K562 (cell line): ENCODE data around the gene ACOT4. TPM values are rescaled to one million over a fixed set of nuclear protein-coding genes. Genes with fewer than 3 reads are reported as not detected.

Source experiments
- ATF3 ChIP-seq, 2 experiments: fragments of 450-650 bp in 1 of 2; sonication (generic) in 1 of 2; formaldehyde crosslinking in 1 of 2; IDR thresholded peaks in 1 of 2; conservative IDR thresholded peaks in 1 of 2; 2 replicates each; pipeline versions ENCODE4 v1.6.1 to v1.8.1; 2016 to 2023; ENCODE audit warnings: mild to moderate bottlenecking in 2 of 2, moderate library complexity in 2 of 2, inconsistent platforms in 1 of 2, missing genetic modification reagents in 1 of 2
- CREBBP ChIP-seq: IDR thresholded peaks from one replicate; pipeline ENCODE4 v1.6.1; 2012; ENCODE audit warnings: low read depth, mild to moderate bottlenecking, control low read depth, inconsistent platforms, low read length
- HMGN3 ChIP-seq: IDR thresholded peaks from 2 replicates; pipeline ENCODE4 v1.6.1; 2011; ENCODE audit warnings: borderline replicate concordance, low read depth, mild to moderate bottlenecking, mixed read lengths, low read length; ENCODE audit not compliant: insufficient read length; ENCODE audit errors: extremely low read depth
- MEIS2 ChIP-seq: fragments of 450-650 bp; IDR thresholded peaks from 2 replicates; pipeline ENCODE4 v1.6.1; 2014; ENCODE audit warnings: mild to moderate bottlenecking; ENCODE audit not compliant: partially characterized antibody
- MNT ChIP-seq, 2 experiments: fragments of 450-650 bp; conservative IDR thresholded peaks; 2 replicates each; pipeline ENCODE4 v1.6.1; 2017; ENCODE audit warnings: mild to moderate bottlenecking in 2 of 2, moderate library complexity in 2 of 2
- NR0B1 ChIP-seq: fragments of 450-650 bp; IDR thresholded peaks from one replicate; pipeline ENCODE4 v1.6.1; 2018; ENCODE audit warnings: mild to moderate bottlenecking, moderate library complexity; ENCODE audit not compliant: partially characterized antibody
- PML ChIP-seq: IDR thresholded peaks from 2 replicates; pipeline ENCODE4 v1.6.1; 2012; ENCODE audit warnings: low read length, inconsistent platforms
- RERE ChIP-seq: sonication (generic); formaldehyde crosslinking; IDR thresholded peaks from 2 replicates; pipeline ENCODE4 v1.8.0; 2023; ENCODE audit warnings: missing genetic modification reagents, mild to moderate bottlenecking, borderline replicate concordance
- SMAD1 ChIP-seq: fragments of 150-350 bp; IDR thresholded peaks from 2 replicates; pipeline ENCODE4 v1.6.1; 2014; ENCODE audit warnings: low read length, low read depth; ENCODE audit not compliant: partially characterized antibody
- SMAD3 ChIP-seq: fragments of 450-650 bp; formaldehyde crosslinking; conservative IDR thresholded peaks from 2 replicates; pipeline ENCODE4 v1.4.0; 2020; ENCODE audit warnings: mild to moderate bottlenecking
- SP2 ChIP-seq: IDR thresholded peaks from 2 replicates; pipeline ENCODE4 v1.6.1; 2011; ENCODE audit warnings: mild to moderate bottlenecking, low read depth, low read length, moderate library complexity; ENCODE audit not compliant: poor library complexity, severe bottlenecking; ENCODE audit errors: extremely low read depth
- VEZF1 ChIP-seq: fragments of 200-800 bp; sonication (Bioruptor generic); IDR thresholded peaks from 2 replicates; pipeline ENCODE4 v1.6.1; 2017; ENCODE audit warnings: missing genetic modification characterization, missing compliant biosample characterization
- XRCC3 ChIP-seq: fragments of 450-650 bp; IDR thresholded peaks from 2 replicates; pipeline ENCODE4 v1.6.1; 2017; ENCODE audit warnings: mild to moderate bottlenecking, moderate library complexity
- polyA plus RNA-seq, 8 experiments: library from polyadenylated mRNA; depleted of rRNA in 4 of 8; stranded (reverse) in 5 of 8; unstranded in 3 of 8; fragments of >200 nt; fragmentation: Nextera tagmentation in 2 of 8; fragmentation: Illumina TruSeq in 1 of 8; extraction: Ambion mirVana in 2 of 8; extraction: Trizol in 1 of 8; gene quantifications; 2 replicates each; pipeline versions ENCODE4 v1.2.1 to v1.2.3, GENCODE V29; 2011 to 2014; ENCODE audit warnings: inconsistent platforms in 1 of 8, missing spikeins in 1 of 8
- total RNA-seq, 7 experiments: library from RNA; depleted of rRNA in 6 of 7; stranded (reverse); fragments of >200 nt in 6 of 7; fragmentation: Illumina TruSeq in 2 of 7; extraction: Trizol in 2 of 7; gene quantifications; 2 replicates each; pipeline versions ENCODE4 v1.2.1 to v1.2.3, GENCODE V29; 2011 to 2021; ENCODE audit warnings: low replicate concordance in 1 of 7

Gene ACOT4
- total and polyA plus RNA-seq, 9 of the 15 experiments (the other 6 are each of a cell fraction or from before 2014, with no cell fraction given): not detected

- TF ChIP-seq HMGN3 (peak; percentile 81), XRCC3 (no peak), SMAD3 (CRISPR knock-in tag) (no peak), MNT (conservative IDR thresholded peaks at IDR 0.05) (peak; percentile 10 to 24; a peak in 1 of 4 replicates), PML (peak; percentile 39; the same call in 1 of the 2 replicates), VEZF1 (CRISPR knock-in tag) (peak; percentile 31; the same call in 1 of the 2 replicates), CREBBP (no peak), MEIS2 (peak; percentile 44), NR0B1 (no peak), SP2 (no peak), RERE (CRISPR knock-in tag) (no peak), ATF3 (IDR thresholded peaks at IDR 0.05) (no peak), ATF3 (CRISPR knock-in tag; conservative IDR thresholded peaks at IDR 0.05) (no peak), SMAD1 (peak; percentile 63)
These were observed 53.0 kb downstream of the ACOT4 start, which contains the start of gene DNAL1 (continued) for GRCh38 chr14:73644531-73645247.
